Esophagus (tissue), 2 donors: Measurements from ENCODE around the gene MRE11. TPM values are rescaled to one million over a fixed set of nuclear protein-coding genes. Genes with fewer than 3 reads are reported as not detected.

Experiments
- H3K27ac ChIP-seq, 2 donors: one replicate each; pipeline ENCODE4 v1.5.1; 2013; ENCODE audit warnings: low read depth in 2 of 2, mild to moderate bottlenecking in 2 of 2, inconsistent platforms in 1 of 2, low read length in 1 of 2, moderate library complexity in 1 of 2
- H3K27me3 ChIP-seq, 2 donors: one replicate each; pipeline ENCODE4 v1.6.1; 2013; ENCODE audit warnings: low read length in 2 of 2, control low read depth in 1 of 2, mild to moderate bottlenecking in 1 of 2; ENCODE audit not compliant: insufficient read depth in 2 of 2, control insufficient read depth in 1 of 2
- H3K36me3 ChIP-seq, 2 donors: one replicate each; pipeline ENCODE4 v1.6.1; 2013; ENCODE audit warnings: low read length in 1 of 2; ENCODE audit not compliant: control insufficient read depth in 2 of 2, insufficient read depth in 2 of 2
- H3K4me1 ChIP-seq, 2 donors: one replicate each; pipeline ENCODE4 v1.6.1; 2013; ENCODE audit warnings: low read length in 1 of 2; ENCODE audit not compliant: control insufficient read depth in 2 of 2, insufficient read depth in 2 of 2
- H3K4me3 ChIP-seq, 2 donors: one replicate each; pipeline ENCODE4 v1.5.1; 2013; ENCODE audit warnings: low read length in 2 of 2, mild to moderate bottlenecking in 2 of 2, low read depth in 1 of 2, moderate library complexity in 1 of 2
- H3K9me3 ChIP-seq, 2 donors: one replicate each; pipeline ENCODE4 v1.6.1; 2013; ENCODE audit warnings: mild to moderate bottlenecking in 2 of 2, low read depth in 1 of 2, low read length in 1 of 2, moderate library complexity in 1 of 2; ENCODE audit not compliant: control insufficient read depth in 2 of 2, insufficient read depth in 1 of 2
- WGBS, 2 donors: extraction: QIAGEN DNeasy Blood & Tissue Kit; methylation state at CpG; one replicate each; pipeline ENCODE4 v1.1.7; 2013; 5-methylcytosine and 5-hydroxymethylcytosine counted together
- polyA plus RNA-seq, 2 donors: library from polyadenylated mRNA; stranded (reverse); fragments of 200-250 nt; gene quantifications; one replicate each; pipeline ENCODE4 v1.2.3, GENCODE V29; 2013
- donor health status: healthy with polysubstance abuse.
- donor health status: Bipolar disorder and iron deficiency.

Gene MRE11
- polyA plus RNA-seq, 2 donors: 4.4 to 5.2 TPM

GRCh38 chr11:94472916-94473799, 20.5 kb downstream of the MRE11 start:
- Histone ChIP-seq H3K9me3 (no peaks in the 10 kb centered on the region), H3K36me3 (peaks cover 2% of the 10 kb centered on the region in 2 donors), H3K4me1 (no peaks in the 10 kb centered on the region), H3K4me3 (no peak overlapping the region), H3K27me3 (no peaks in the 10 kb centered on the region), H3K27ac (no peak overlapping the region)
- WGBS, 2 donors: 95 to 96% methylated on average over 3 of the region's 3 CpGs

DNA sequence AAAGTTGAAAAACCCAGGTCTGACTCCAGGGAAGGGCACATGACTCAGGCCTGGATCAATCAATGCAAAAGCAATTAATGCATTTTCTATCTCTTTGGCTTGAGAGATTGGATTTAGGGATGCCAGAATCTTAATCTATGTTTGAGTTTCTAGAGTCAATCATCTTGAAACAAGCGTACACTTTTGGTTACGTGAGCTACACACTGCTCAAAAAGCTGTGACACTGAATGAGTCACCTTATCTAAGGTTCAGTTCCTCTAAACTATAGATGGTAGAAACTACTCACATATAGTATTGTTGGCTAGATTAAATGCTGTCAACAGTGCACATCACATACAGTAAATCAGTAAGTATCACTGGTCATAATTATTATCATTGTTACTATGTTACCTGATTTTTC, 24.2 kb downstream of the MRE11 start:
- Histone ChIP-seq H3K9me3 (no peaks in the 10 kb centered on the region), H3K36me3 (peaks cover 0 to 2% of the 10 kb centered on the region in 2 donors), H3K4me1 (no peaks in the 10 kb centered on the region), H3K4me3 (no peak overlapping the region), H3K27ac (no peak overlapping the region), H3K27me3 (no peaks in the 10 kb centered on the region)
- WGBS, 2 donors: 80 to 81% methylated on average over 2 of the region's 2 CpGs

DNA sequence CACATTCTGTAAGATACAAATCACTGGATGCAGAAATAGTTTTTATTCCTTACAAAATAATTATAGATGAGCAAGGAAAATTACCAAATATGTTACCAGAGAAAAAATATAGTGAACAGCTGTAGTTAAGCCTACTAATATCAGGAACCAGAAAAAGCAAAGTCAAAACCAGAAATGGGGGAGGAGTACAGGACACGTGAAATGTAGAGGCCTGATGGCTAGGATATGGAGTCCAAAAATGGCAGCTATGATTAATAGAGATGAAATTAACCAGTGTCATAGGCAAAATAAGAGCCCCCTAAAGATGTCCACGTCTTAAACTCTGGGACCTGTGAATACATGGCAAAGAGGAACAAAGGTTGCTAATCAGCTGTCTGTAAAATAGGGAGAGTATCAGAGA, 34.1 kb downstream of the MRE11 start:
- Histone ChIP-seq H3K27ac (no peak overlapping the region), H3K27me3 (no peaks in the 10 kb centered on the region), H3K9me3 (no peaks in the 10 kb centered on the region), H3K36me3 (peaks cover 0 to 3% of the 10 kb centered on the region in 2 donors), H3K4me1 (no peaks in the 10 kb centered on the region), H3K4me3 (no peak overlapping the region)
- 82 to 83% methylated on average over 2 of the region's 2 CpGs for WGBS, 2 donors

DNA sequence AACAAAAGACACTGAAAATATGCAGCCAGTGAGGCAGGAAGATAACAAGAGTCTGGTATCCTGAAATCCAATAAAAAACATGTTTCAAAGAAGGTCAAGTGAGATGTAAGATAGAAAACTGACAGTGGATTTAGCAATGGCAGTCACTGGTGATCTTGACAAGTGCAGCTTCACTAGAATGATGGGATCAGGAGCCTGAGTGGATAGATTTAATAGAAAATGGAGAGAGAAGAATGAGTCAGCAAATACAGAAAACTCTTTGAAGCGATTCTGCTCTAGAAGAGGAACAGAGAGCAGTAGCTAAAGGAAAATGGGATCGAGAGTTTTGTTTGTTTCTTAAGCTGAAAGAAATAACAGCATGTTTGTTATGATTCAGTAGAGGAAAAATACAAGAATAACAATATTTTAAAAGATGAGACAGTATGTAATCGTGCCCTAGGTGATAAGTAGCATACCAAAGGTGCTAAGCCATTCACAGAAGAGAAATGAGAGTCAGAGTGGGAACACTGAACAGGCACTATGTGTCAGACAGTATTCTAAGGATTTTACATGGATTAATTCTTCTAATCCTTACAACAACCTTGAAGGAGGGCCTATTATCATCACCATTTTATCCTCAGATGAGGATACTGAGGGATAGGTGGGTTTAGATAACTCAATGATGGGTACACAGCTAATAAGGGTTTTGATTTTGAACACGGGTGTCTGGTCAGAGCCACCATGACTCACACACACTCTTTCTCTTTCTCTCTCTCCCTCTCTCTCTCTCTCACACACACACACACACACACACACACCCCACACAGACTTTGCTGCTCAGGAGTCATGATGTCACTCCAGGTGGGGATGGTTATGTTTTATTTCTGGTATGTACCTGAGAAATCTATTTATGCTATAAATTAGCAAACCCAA, 36.3 kb downstream of the MRE11 start:
- Histone ChIP-seq H3K27ac (no peak overlapping the region), H3K9me3 (no peaks in the 10 kb centered on the region), H3K36me3 (peaks cover 0 to 3% of the 10 kb centered on the region in 2 donors), H3K27me3 (no peaks in the 10 kb centered on the region), H3K4me3 (no peak overlapping the region), H3K4me1 (no peaks in the 10 kb centered on the region)
- WGBS, 2 donors: 74 to 79% methylated on average over 4 of the region's 4 CpGs

- no peak overlapping the region for H3K27ac ChIP-seq
- no peaks in the 10 kb centered on the region for H3K27me3 ChIP-seq
- no peak overlapping the region for H3K4me3 ChIP-seq
- no peaks in the 10 kb centered on the region for H3K4me1 ChIP-seq
- WGBS, 2 donors: 44 to 50% methylated on average over 1 of the region's 1 CpG
- no peaks in the 10 kb centered on the region for H3K9me3 ChIP-seq
- peaks cover 0 to 3% of the 10 kb centered on the region in 2 donors for H3K36me3 ChIP-seq
Measured at GRCh38 chr11:94455861-94456260, 37.8 kb downstream of the MRE11 start.

- Histone ChIP-seq H3K27me3 (no peaks in the 10 kb centered on the region), H3K4me1 (no peaks in the 10 kb centered on the region)
- 99% methylated on average over 2 of the region's 2 CpGs for WGBS, 2 donors
Measured at GRCh38 chr11:94454301-94454700, 39.3 kb downstream of the MRE11 start.

GRCh38 chr11:94452988-94453387, 40.7 kb downstream of the MRE11 start:
- no peaks in the 10 kb centered on the region for H3K4me1 ChIP-seq
- 93 to 97% methylated on average over 2 of the region's 2 CpGs for WGBS, 2 donors
- H3K36me3 ChIP-seq: no peaks in the 10 kb centered on the region
- H3K4me3 ChIP-seq: no peak overlapping the region
- H3K9me3 ChIP-seq: no peaks in the 10 kb centered on the region
- H3K27ac ChIP-seq: no peak overlapping the region
- H3K27me3 ChIP-seq: no peaks in the 10 kb centered on the region

More at GRCh38 chr11:94454301-94454700, 39.3 kb downstream of the MRE11 start:
- Histone ChIP-seq H3K27ac (no peak overlapping the region), H3K4me3 (no peak overlapping the region), H3K36me3 (no peaks in the 10 kb centered on the region), H3K9me3 (no peaks in the 10 kb centered on the region)

GRCh38 chr11:94450048-94450447, 43.6 kb downstream of the MRE11 start:
- Histone ChIP-seq H3K9me3 (no peaks in the 10 kb centered on the region), H3K27ac (no peak overlapping the region), H3K4me1 (no peaks in the 10 kb centered on the region), H3K4me3 (no peak overlapping the region), H3K36me3 (peaks cover 0 to 3% of the 10 kb centered on the region in 2 donors), H3K27me3 (no peaks in the 10 kb centered on the region)
- WGBS, 2 donors: 60 to 63% methylated on average over 3 of the region's 3 CpGs

- no peaks in the 10 kb centered on the region for H3K4me1 ChIP-seq
- WGBS, 2 donors: 42 to 51% methylated on average over 2 of the region's 2 CpGs
- H3K36me3 ChIP-seq: peaks cover 0 to 5% of the 10 kb centered on the region in 2 donors
- H3K9me3 ChIP-seq: no peaks in the 10 kb centered on the region
- H3K4me3 ChIP-seq: no peak overlapping the region
- no peak overlapping the region for H3K27ac ChIP-seq
- H3K27me3 ChIP-seq: no peaks in the 10 kb centered on the region
Measured at GRCh38 chr11:94449437-94449836, 44.2 kb downstream of the MRE11 start.
